Fibroblast of mammary gland (primary cell): ENCODE measurements around the gene SYNDIG1.
A peak's percentile ranks its signal among the peaks of the same experiment; 100 is the strongest.
"Not testable (repeated sequence)": the region's sequence is repeated elsewhere in the genome, so short reads cannot be mapped to it uniquely, and the experiment has no call there.

Experiments
- DNase-seq: peaks from one replicate; pipeline ENCODE4 v3.0.0-alpha.2; 2010; ENCODE audit warnings: low read depth
- H3K4me3 ChIP-seq: 2 replicates; pipeline ENCODE4 v1.5.1; 2011; ENCODE audit warnings: low read depth, mild to moderate bottlenecking, low read length, moderate library complexity; ENCODE audit not compliant: control insufficient read depth
- CTCF ChIP-seq: conservative IDR thresholded peaks from 2 replicates; pipeline ENCODE4 v1.5.1; 2011; ENCODE audit warnings: low read depth, low read length, inconsistent platforms; ENCODE audit not compliant: control insufficient read depth, insufficient read depth

SYNDIG1 gene

GRCh38 chr20:24507182-24507853, 37.9 kb downstream of the SYNDIG1 start:
- no peak overlapping the region for H3K4me3 ChIP-seq
- TF ChIP-seq CTCF = no peak
- peak; percentile 37 for DNase-seq

- not testable (repeated sequence) for DNase-seq, H3K4me3 ChIP-seq
These were observed 43.0 kb downstream of the SYNDIG1 start for GRCh38 chr20:24512441-24512840.

GRCh38 chr20:24518515-24518914, 49.1 kb downstream of the SYNDIG1 start:
- H3K4me3 ChIP-seq = no peak overlapping the region
- no peak for TF ChIP-seq CTCF
- no peak for DNase-seq

- H3K4me3 ChIP-seq = no peak overlapping the region
- TF ChIP-seq CTCF = no peak
- DNase-seq = no peak
These were observed 50.0 kb downstream of the SYNDIG1 start for GRCh38 chr20:24519476-24519875.

GRCh38 chr20:24521032-24521431, 51.6 kb downstream of the SYNDIG1 start:
- no peak for TF ChIP-seq CTCF
- H3K4me3 ChIP-seq = no peak overlapping the region

GRCh38 chr20:24522452-24523330, 53.3 kb downstream of the SYNDIG1 start:
- no peak for DNase-seq
- no peak overlapping the region for H3K4me3 ChIP-seq
- TF ChIP-seq CTCF = no peak

More at GRCh38 chr20:24521032-24521431, 51.6 kb downstream of the SYNDIG1 start:
- no peak for DNase-seq

GRCh38 chr20:24523661-24524060, 54.2 kb downstream of the SYNDIG1 start:
- TF ChIP-seq CTCF = no peak

More at GRCh38 chr20:24523661-24524060, 54.2 kb downstream of the SYNDIG1 start:
- H3K4me3 ChIP-seq = no peak overlapping the region
- DNase-seq = no peak
